Testis (tissue), 3 donors: Measurements from ENCODE around the gene RASA3. TPM values are rescaled to one million over a fixed set of nuclear protein-coding genes. Genes with fewer than 3 reads are reported as not detected.

Source experiments
- DNase-seq: peaks from one replicate; pipeline ENCODE4 v3.0.0-alpha.2; 2019
- H3K27ac ChIP-seq, 2 donors: fragments of 200-600 bp; sonication (generic); one replicate each; pipeline ENCODE4 v1.5.1; 2019
- H3K27me3 ChIP-seq: fragments of 200-600 bp; sonication (generic); one replicate; pipeline ENCODE4 v1.5.1; 2019
- H3K36me3 ChIP-seq: fragments of 200-600 bp; sonication (generic); one replicate; pipeline ENCODE4 v1.5.1; 2017; ENCODE audit warnings: low read depth; ENCODE audit errors: missing control alignments
- H3K4me1 ChIP-seq: fragments of 200-600 bp; sonication (generic); one replicate; pipeline ENCODE4 v1.5.1; 2019
- H3K4me3 ChIP-seq, 2 donors: fragments of 200-600 bp; sonication (generic); one replicate each; pipeline ENCODE4 v1.5.1; 2017 to 2019
- H3K9me3 ChIP-seq: fragments of 200-600 bp; sonication (generic); one replicate; pipeline ENCODE4 v1.5.1; 2017
- POLR2A ChIP-seq: fragments of 450-650 bp; IDR thresholded peaks from one replicate; pipeline ENCODE4 v1.6.1; 2017; ENCODE audit warnings: antibody characterized with exemption, mild to moderate bottlenecking, moderate library complexity
- WGBS, 2 donors: methylation state at CpG; one replicate each; pipeline ENCODE4 v1.1.5; 2018; 5-methylcytosine and 5-hydroxymethylcytosine counted together
- intact Hi-C: fragments of 100-400 bp; cut with DNase I; formaldehyde crosslinking; loops from one replicate; pipeline ENCODE4 v1.15.1; 2023; ENCODE audit warnings: low total_unique reads
- polyA plus RNA-seq: library from polyadenylated mRNA; stranded (reverse); fragments of 350-450 nt; fragmentation: Illumina TruSeq; extraction: RNeasy Lipid Tissue Mini Kit (QIAGEN cat#74804); gene quantifications from one replicate; pipeline ENCODE4 v1.2.3, GENCODE V29; 2014; ENCODE audit warnings: low read depth, low replicate concordance; ENCODE audit not compliant: insufficient read depth
- total RNA-seq, 2 donors: library from RNA; depleted of rRNA; stranded (reverse); fragments of >200 nt; gene quantifications; one replicate each; pipeline ENCODE4 v1.2.3, GENCODE V29; 2016
- TF ChIP-seq, protein P1 (sequence below), 3 experiments: fragments of 450-650 bp in 2 of 3; fragments of 200-600 bp in 1 of 3; sonication (generic) in 1 of 3; IDR thresholded peaks; one replicate each; pipeline ENCODE4 v1.5.1; 2016 to 2019; ENCODE audit warnings: antibody characterized with exemption in 3 of 3, mild to moderate bottlenecking in 2 of 3, moderate library complexity in 1 of 3

RASA3 gene
- total and polyA plus RNA-seq, 3 donors from 2014 or later = 13.2 to 21.6 (median 16.4) TPM

DNA sequence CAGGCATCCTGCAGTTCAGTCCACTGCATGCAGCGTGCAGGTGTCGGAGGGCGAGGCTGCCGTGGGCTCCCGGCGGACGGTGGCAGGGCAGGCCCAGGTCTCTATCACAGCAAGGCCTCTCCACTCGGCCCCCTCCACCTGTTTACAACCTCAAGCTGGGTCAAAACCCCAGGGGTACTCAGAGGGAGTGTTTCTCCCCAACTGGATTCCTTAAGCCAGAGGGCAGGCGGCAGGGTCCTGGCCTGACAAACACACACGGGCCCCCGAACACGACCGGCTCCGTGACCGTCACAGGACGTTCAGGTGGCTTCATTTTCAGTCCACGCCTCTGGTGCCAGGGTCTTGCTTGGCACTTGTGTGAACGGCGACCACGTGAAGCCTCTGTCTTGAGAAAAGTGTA lies 23.5 kb downstream of the RASA3 start:
- Histone ChIP-seq H3K36me3 (no peaks in the 10 kb centered on the region), H3K4me3 (no peak overlapping the region), H3K27ac (no peak overlapping the region), H3K9me3 (no peaks in the 10 kb centered on the region), H3K27me3 (no peaks in the 10 kb centered on the region), H3K4me1 (no peaks in the 10 kb centered on the region)
- 91 to 93% methylated on average over 13 to 20 of the region's 20 CpGs for WGBS, 2 donors
- TF ChIP-seq, protein P1, sequence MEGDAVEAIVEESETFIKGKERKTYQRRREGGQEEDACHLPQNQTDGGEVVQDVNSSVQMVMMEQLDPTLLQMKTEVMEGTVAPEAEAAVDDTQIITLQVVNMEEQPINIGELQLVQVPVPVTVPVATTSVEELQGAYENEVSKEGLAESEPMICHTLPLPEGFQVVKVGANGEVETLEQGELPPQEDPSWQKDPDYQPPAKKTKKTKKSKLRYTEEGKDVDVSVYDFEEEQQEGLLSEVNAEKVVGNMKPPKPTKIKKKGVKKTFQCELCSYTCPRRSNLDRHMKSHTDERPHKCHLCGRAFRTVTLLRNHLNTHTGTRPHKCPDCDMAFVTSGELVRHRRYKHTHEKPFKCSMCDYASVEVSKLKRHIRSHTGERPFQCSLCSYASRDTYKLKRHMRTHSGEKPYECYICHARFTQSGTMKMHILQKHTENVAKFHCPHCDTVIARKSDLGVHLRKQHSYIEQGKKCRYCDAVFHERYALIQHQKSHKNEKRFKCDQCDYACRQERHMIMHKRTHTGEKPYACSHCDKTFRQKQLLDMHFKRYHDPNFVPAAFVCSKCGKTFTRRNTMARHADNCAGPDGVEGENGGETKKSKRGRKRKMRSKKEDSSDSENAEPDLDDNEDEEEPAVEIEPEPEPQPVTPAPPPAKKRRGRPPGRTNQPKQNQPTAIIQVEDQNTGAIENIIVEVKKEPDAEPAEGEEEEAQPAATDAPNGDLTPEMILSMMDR (IDR thresholded peaks at IDR 0.05) = no peak
- no peak for TF ChIP-seq POLR2A
- no peak for DNase-seq
- intact Hi-C loops = no loop called here

- H3K4me3 ChIP-seq = no peak overlapping the region
- no peak overlapping the region for H3K27ac ChIP-seq
- no peak for DNase-seq
- H3K36me3 ChIP-seq = no peaks in the 10 kb centered on the region
- WGBS, 2 donors = 90 to 97% methylated on average over 30 to 32 of the region's 33 CpGs
- H3K27me3 ChIP-seq = no peaks in the 10 kb centered on the region
- no peak for TF ChIP-seq POLR2A
- TF ChIP-seq, protein P1 (IDR thresholded peaks at IDR 0.05) = no peak
- no peaks in the 10 kb centered on the region for H3K4me1 ChIP-seq
- no peaks in the 10 kb centered on the region for H3K9me3 ChIP-seq
- intact Hi-C loops = no loop called here
Observed at GRCh38 chr13:114108141-114108761, 24.2 kb downstream of the RASA3 start.

GRCh38 chr13:114107686-114108081 lies 24.7 kb downstream of the RASA3 start:
- Histone ChIP-seq H3K27me3 (no peaks in the 10 kb centered on the region), H3K4me1 (no peaks in the 10 kb centered on the region), H3K27ac (no peak overlapping the region), H3K36me3 (no peaks in the 10 kb centered on the region), H3K9me3 (no peaks in the 10 kb centered on the region), H3K4me3 (no peak overlapping the region)
- intact Hi-C loops = no loop called here
- DNase-seq = no peak
- 86 to 98% methylated on average over 4 to 12 of the region's 12 CpGs for WGBS, 2 donors
- no peak for TF ChIP-seq POLR2A
- TF ChIP-seq, protein P1 (IDR thresholded peaks at IDR 0.05) = no peak

- H3K4me3 ChIP-seq = no peak overlapping the region
- no peaks in the 10 kb centered on the region for H3K36me3 ChIP-seq
- WGBS, 2 donors = 81 to 87% methylated on average over 8 to 27 of the region's 27 CpGs
- no peak for DNase-seq
- intact Hi-C loops = no loop called here
- H3K4me1 ChIP-seq = no peaks in the 10 kb centered on the region
- H3K27ac ChIP-seq = no peak overlapping the region
- no peaks in the 10 kb centered on the region for H3K27me3 ChIP-seq
- TF ChIP-seq, protein P1 (IDR thresholded peaks at IDR 0.05) = no peak
- TF ChIP-seq POLR2A = no peak
- H3K9me3 ChIP-seq = no peaks in the 10 kb centered on the region
Observed at GRCh38 chr13:114106991-114107685, 25.3 kb downstream of the RASA3 start.

GRCh38 chr13:114106526-114106925 lies 25.9 kb downstream of the RASA3 start:
- Histone ChIP-seq H3K4me1 (no peaks in the 10 kb centered on the region), H3K27ac (no peak overlapping the region), H3K4me3 (no peak overlapping the region), H3K27me3 (no peaks in the 10 kb centered on the region), H3K9me3 (no peaks in the 10 kb centered on the region), H3K36me3 (no peaks in the 10 kb centered on the region)
- intact Hi-C loops = no loop called here
- 94% methylated on average over 9 of the region's 9 CpGs for WGBS, 2 donors
- no peak for TF ChIP-seq POLR2A
- TF ChIP-seq, protein P1 (IDR thresholded peaks at IDR 0.05) = no peak
- DNase-seq = no peak
